GM10266 (cell line): Measurements from ENCODE around the gene ADAMTSL1.

Source experiments
- DNase-seq: peaks from one replicate; pipeline ENCODE4 v3.0.0; 2012; ENCODE audit errors: extremely low spot score
- TF ChIP-seq, protein P1 (sequence below): IDR thresholded peaks from 2 replicates; pipeline ENCODE4 v1.5.1; 2012; ENCODE audit warnings: mild to moderate bottlenecking, low read depth; ENCODE audit not compliant: control insufficient read depth, insufficient read depth; ENCODE audit errors: missing control alignments

ADAMTSL1 gene

GRCh38 chr9:18614651-18615050, 140.7 kb downstream of the ADAMTSL1 start:
- TF ChIP-seq, protein P1, sequence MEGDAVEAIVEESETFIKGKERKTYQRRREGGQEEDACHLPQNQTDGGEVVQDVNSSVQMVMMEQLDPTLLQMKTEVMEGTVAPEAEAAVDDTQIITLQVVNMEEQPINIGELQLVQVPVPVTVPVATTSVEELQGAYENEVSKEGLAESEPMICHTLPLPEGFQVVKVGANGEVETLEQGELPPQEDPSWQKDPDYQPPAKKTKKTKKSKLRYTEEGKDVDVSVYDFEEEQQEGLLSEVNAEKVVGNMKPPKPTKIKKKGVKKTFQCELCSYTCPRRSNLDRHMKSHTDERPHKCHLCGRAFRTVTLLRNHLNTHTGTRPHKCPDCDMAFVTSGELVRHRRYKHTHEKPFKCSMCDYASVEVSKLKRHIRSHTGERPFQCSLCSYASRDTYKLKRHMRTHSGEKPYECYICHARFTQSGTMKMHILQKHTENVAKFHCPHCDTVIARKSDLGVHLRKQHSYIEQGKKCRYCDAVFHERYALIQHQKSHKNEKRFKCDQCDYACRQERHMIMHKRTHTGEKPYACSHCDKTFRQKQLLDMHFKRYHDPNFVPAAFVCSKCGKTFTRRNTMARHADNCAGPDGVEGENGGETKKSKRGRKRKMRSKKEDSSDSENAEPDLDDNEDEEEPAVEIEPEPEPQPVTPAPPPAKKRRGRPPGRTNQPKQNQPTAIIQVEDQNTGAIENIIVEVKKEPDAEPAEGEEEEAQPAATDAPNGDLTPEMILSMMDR = no peak

GRCh38 chr9:18616976-18617375, 143.0 kb downstream of the ADAMTSL1 start:
- no peak for DNase-seq
- TF ChIP-seq, protein P1 = no peak

More at GRCh38 chr9:18614651-18615050, 140.7 kb downstream of the ADAMTSL1 start:
- DNase-seq = no peak

DNA sequence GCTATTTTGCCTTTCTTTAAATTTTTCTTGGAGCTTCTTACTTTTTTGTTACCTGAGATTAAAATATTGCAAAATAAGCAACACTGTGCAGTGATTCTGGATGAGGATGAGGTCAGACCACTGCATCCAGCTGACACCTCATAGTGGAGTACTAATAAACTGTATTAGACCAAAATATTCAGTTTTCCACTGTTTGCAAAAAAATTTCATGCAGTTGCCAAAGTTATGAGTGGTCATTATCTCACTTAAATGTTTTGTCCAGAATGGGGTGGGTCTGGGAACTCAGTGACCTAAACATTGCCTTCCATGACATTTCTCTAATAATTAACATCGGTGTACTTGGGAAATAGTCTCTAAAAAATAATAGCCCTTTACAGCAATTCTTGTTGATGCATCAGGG, 143.8 kb downstream of the ADAMTSL1 start:
- TF ChIP-seq, protein P1 = no peak
- DNase-seq = no peak

DNA sequence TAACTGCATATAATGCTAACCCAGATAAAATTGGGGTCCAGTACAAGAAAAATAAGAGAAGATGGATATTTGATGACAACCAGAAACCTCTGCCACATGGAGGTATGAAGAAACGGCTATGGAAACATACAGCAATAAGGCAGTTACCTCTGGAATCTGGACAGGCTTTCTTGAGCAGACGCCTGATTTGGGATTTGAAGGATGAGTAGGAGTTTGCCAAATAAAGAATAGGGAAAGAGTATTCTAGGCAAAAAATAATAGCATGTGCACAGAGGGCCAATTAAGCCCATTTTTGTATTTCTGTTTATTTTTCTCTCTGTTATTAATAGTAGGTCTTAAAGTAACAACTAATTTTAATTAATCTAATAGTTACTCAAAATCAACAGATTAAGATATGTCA, 144.9 kb downstream of the ADAMTSL1 start:
- no peak for DNase-seq
- TF ChIP-seq, protein P1 = no peak

GRCh38 chr9:18622186-18622836, 148.4 kb downstream of the ADAMTSL1 start:
- TF ChIP-seq, protein P1 = no peak
- DNase-seq = no peak

DNA sequence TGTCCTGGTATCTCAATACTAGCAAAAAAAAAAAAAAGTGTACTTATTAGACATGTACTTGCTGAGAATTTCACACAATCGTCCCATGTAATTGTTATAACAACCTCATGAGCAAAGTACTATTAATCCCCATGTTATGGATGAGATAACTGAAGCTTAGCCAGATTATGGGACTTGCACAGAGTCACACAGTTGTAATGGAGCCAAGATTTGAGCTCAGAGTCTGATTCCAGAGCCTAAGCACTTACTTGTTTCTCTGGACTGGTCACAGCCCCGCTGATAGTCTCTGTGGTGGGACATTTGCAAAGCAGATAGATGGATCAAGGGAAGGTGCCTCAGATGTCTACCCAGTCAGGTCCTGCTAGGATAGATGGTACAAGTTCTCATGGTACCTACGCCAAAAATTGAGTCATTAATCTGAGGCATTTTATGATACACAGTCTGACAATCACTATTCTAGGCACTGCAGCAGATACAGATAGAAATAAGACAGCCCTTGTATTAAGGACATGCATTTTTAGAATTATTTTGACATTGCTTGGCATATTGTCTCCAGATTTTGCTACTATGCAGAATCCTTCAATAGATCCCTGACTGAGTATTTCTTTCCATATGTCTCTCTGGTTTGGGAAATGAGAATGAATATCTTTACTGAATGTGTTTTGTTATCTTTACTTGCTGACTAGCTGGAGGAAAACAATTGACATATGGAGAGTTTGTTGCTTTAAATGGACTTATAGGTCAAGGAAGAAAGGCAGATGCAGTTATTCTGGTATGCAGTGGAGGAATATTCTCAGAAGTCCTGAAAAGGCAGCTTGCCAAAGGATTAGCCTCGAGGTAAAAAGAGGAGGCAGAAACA, 149.5 kb downstream of the ADAMTSL1 start:
- TF ChIP-seq, protein P1 = no peak

More for the DNA sequence above, 149.5 kb downstream of the ADAMTSL1 start:
- DNase-seq = no peak
